Subcutaneous adipose tissue (tissue), 4 donors: Measurements from ENCODE around the gene NFKBIL1. TPM values are rescaled to one million over a fixed set of nuclear protein-coding genes. Genes with fewer than 3 reads are reported as not detected.
A peak's percentile ranks its signal among the peaks of the same experiment; 100 is the strongest.

Source experiments
- CTCF ChIP-seq: fragments of 450-650 bp; IDR thresholded peaks from one replicate; pipeline ENCODE4 v1.5.1; 2016; ENCODE audit warnings: low read depth, mild to moderate bottlenecking, control low read depth, antibody characterized with exemption, moderate library complexity
- small RNA-seq: library from RNA; depleted of rRNA; stranded (forward); fragments of <200 nt; gene quantifications from one replicate; pipeline ENCODE3, GENCODE V24; 2016
- total RNA-seq, 4 donors: library from RNA; depleted of rRNA; stranded (reverse); fragments of >200 nt; gene quantifications; one replicate each; pipeline ENCODE4 v1.1.0, GENCODE V29; 2016

NFKBIL1 gene
- total RNA-seq, 4 donors from 2014 or later: 5.2 to 54.4 (median 28.1) TPM

- TF ChIP-seq CTCF: no peak
Measured at GRCh38 chr6:31587791-31588777, 40.7 kb downstream of the NFKBIL1 start.

GRCh38 chr6:31588871-31589650 lies 41.7 kb downstream of the NFKBIL1 start:
- no peak for TF ChIP-seq CTCF

- TF ChIP-seq CTCF: no peak
Measured at GRCh38 chr6:31592396-31592771, 45.0 kb downstream of the NFKBIL1 start.

GRCh38 chr6:31597006-31597405 lies 49.6 kb downstream of the NFKBIL1 start:
- no peak for TF ChIP-seq CTCF

DNA sequence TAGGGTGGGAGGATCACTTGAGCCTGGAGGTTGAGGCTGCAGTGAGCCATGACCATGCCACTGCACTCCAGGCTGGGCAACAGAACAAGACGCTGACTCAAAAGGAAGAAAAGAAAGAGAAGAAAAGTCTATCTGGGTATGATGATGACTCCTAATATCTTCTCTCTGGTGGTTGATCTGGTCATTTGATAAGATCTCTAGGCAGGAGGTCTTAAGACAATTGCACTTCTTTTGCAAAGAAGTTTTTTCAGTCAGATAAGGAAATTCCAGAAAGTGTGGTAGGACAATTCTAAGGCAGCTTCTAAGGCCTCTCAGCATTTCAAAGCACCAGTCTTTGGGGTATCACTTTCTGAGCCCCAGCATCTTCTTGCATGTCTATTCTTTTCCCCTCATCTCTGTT lies 59.9 kb downstream of the NFKBIL1 start:
- TF ChIP-seq CTCF: no peak

Small RNAs within 50 kb of the gene (small RNA-seq; reads per million reads assigned to genes)
- gene AL663061.1 (not detected), gene SNORD117 (693 reads per million, percentile 99 among the genes with 10 or more reads in this experiment), gene SNORD84 (not detected)

Other genes starting within 250 kb of the NFKBIL1 start
- gene HLA-B, start 190.4 kb upstream of the NFKBIL1 start, total RNA-seq: 1,000 to 10,000 TPM in 2 of 4 donors, 100 to 1,000 TPM in 2; 568 to 1,906 (median 1,383) TPM
- 10 to 100 TPM; 13.4 to 23.5 (median 15.9) TPM for gene MICA, start 144.0 kb upstream of the NFKBIL1 start, total RNA-seq
- 1 to 10 TPM; 2.3 to 9.3 (median 3.8) TPM for gene MICB, start 49.5 kb upstream of the NFKBIL1 start, total RNA-seq
- not detected for gene MCCD1, start 18.6 kb upstream of the NFKBIL1 start, total RNA-seq
- 100 to 1,000 TPM; 168 to 258 (median 217) TPM for gene DDX39B, start 5.6 kb upstream of the NFKBIL1 start, total RNA-seq
- 1 to 10 TPM in 1 of 4 donors, under 1 TPM in 1, not detected in 2; 0.68 to 1.5 TPM for gene ATP6V1G2, start 1.0 kb upstream of the NFKBIL1 start, total RNA-seq
- gene LTA, start 24.7 kb downstream of the NFKBIL1 start, total RNA-seq: not detected
- gene TNF, start 28.0 kb downstream of the NFKBIL1 start, total RNA-seq: under 1 TPM in 2 of 4 donors, not detected in 2; 0.22 to 0.82 TPM
- under 1 TPM in 2 of 4 donors, not detected in 2; 0.66 to 0.85 TPM for gene LTB, start 34.8 kb downstream of the NFKBIL1 start, total RNA-seq
- 10 to 100 TPM; 10.4 to 53.9 (median 12.5) TPM for gene LST1, start 38.7 kb downstream of the NFKBIL1 start, total RNA-seq
- gene NCR3, start 45.4 kb downstream of the NFKBIL1 start, total RNA-seq: under 1 TPM in 1 of 4 donors, not detected in 3; 0.68 TPM
- gene AIF1, start 67.6 kb downstream of the NFKBIL1 start, total RNA-seq: 100 to 1,000 TPM in 2 of 4 donors, 10 to 100 TPM in 2; 30.9 to 177 (median 76.2) TPM
- gene PRRC2A, start 73.1 kb downstream of the NFKBIL1 start, total RNA-seq: 10 to 100 TPM; 36.0 to 79.5 (median 46.5) TPM
- gene BAG6, start 105.1 kb downstream of the NFKBIL1 start, total RNA-seq: 100 to 1,000 TPM; 152 to 230 (median 170) TPM
- gene APOM, start 108.3 kb downstream of the NFKBIL1 start, total RNA-seq: 1 to 10 TPM; 1.5 to 4.4 (median 3.1) TPM
- gene C6orf47, start 113.2 kb downstream of the NFKBIL1 start, total RNA-seq: 10 to 100 TPM; 12.9 to 19.2 (median 15.7) TPM
- 10 to 100 TPM; 13.4 to 20.0 (median 16.7) TPM for gene GPANK1, start 117.4 kb downstream of the NFKBIL1 start, total RNA-seq
- gene CSNK2B, start 118.5 kb downstream of the NFKBIL1 start, total RNA-seq: 100 to 1,000 TPM; 146 to 170 (median 165) TPM
- gene LY6G5B, start 122.4 kb downstream of the NFKBIL1 start, total RNA-seq: 10 to 100 TPM in 1 of 4 donors, 1 to 10 TPM in 3; 4.4 to 19.2 (median 6.5) TPM
- gene LY6G5C, start 133.5 kb downstream of the NFKBIL1 start, total RNA-seq: 1 to 10 TPM in 2 of 4 donors, not detected in 2; 1.4 to 1.5 TPM
- 10 to 100 TPM; 29.2 to 45.1 (median 35.6) TPM for gene ABHD16A, start 155.7 kb downstream of the NFKBIL1 start, total RNA-seq
- not detected for gene LY6G6F, start 159.3 kb downstream of the NFKBIL1 start, total RNA-seq
- not detected for gene LY6G6D, start 167.7 kb downstream of the NFKBIL1 start, total RNA-seq
- not detected for gene LY6G6C, start 174.1 kb downstream of the NFKBIL1 start, total RNA-seq
- gene MPIG6B, start 175.8 kb downstream of the NFKBIL1 start, total RNA-seq: under 1 TPM in 1 of 4 donors, not detected in 3; 0.33 TPM
- gene DDAH2, start 181.7 kb downstream of the NFKBIL1 start, total RNA-seq: 100 to 1,000 TPM; 112 to 189 (median 160) TPM
- gene CLIC1, start 188.9 kb downstream of the NFKBIL1 start, total RNA-seq: 100 to 1,000 TPM; 181 to 503 (median 311) TPM
- 10 to 100 TPM in 2 of 4 donors, 1 to 10 TPM in 2; 7.5 to 24.5 (median 9.0) TPM for gene MSH5, start 192.4 kb downstream of the NFKBIL1 start, total RNA-seq
- gene SAPCD1, start 215.0 kb downstream of the NFKBIL1 start, total RNA-seq: 1 to 10 TPM in 2 of 4 donors, not detected in 2; 2.0 to 8.3 TPM
- not detected for gene VWA7, start 229.7 kb downstream of the NFKBIL1 start, total RNA-seq
- gene VARS1, start 248.1 kb downstream of the NFKBIL1 start, total RNA-seq: 10 to 100 TPM; 20.6 to 49.7 (median 31.2) TPM